PC-9 (cell line): ENCODE data around the gene SRSF1. TPM values are rescaled to one million over a fixed set of nuclear protein-coding genes. Genes with fewer than 3 reads are reported as not detected.

Experiments used
- BruUV-seq: library from RNA; stranded (reverse); fragments of 400-500 nt; replicated peaks from 2 replicates; lab custom pipeline; 2021; lab: Mats Ljungman, UMichigan
- CTCF ChIA-PET: fragments of 300-600 bp; sonication (Branson Sonifier 250); formaldehyde crosslinking; loops from one replicate; lab custom pipeline; 2022; ENCODE audit warnings: antibody characterized with exemption; lab: Charles Lee
- POLR2A ChIA-PET: fragments of 300-600 bp; sonication (Branson Sonifier 250); formaldehyde crosslinking; loops from one replicate; lab custom pipeline; 2022; ENCODE audit warnings: antibody characterized with exemption; ENCODE audit not compliant: unreplicated experiment; lab: Charles Lee
- DNase-seq, 2 experiments: peaks; one replicate each; pipeline versions ENCODE4 v3.0.0 to v3.0.0-alpha.2; 2015 to 2022; ENCODE audit warnings: mixed read lengths in 1 of 2
- H2AFZ ChIP-seq: fragments of 200-600 bp; sonication (generic); 2 replicates; pipeline ENCODE4 v1.8.1; 2017; ENCODE audit warnings: antibody characterized with exemption
- H3F3A ChIP-seq: fragments of 200-600 bp; sonication (generic); 2 replicates; pipeline ENCODE4 v1.8.1; 2017; ENCODE audit warnings: antibody characterized with exemption, mild to moderate bottlenecking, low read depth; ENCODE audit not compliant: insufficient read depth
- H3K27ac ChIP-seq: fragments of 200-600 bp; sonication (generic); 2 replicates; pipeline ENCODE4 v1.6.1; 2016; ENCODE audit warnings: mixed run types
- H3K27me3 ChIP-seq: fragments of 200-600 bp; sonication (generic); 2 replicates; pipeline ENCODE4 v1.6.1; 2016; ENCODE audit warnings: low read depth, mixed run types; ENCODE audit not compliant: insufficient read depth
- H3K36me3 ChIP-seq: fragments of 200-600 bp; sonication (generic); 2 replicates; pipeline ENCODE4 v1.6.1; 2016; ENCODE audit warnings: low read depth, mixed run types
- H3K4me1 ChIP-seq: fragments of 200-600 bp; sonication (generic); replicated peaks from 2 replicates; pipeline ENCODE4 v1.6.1; 2016; ENCODE audit warnings: mixed run types; ENCODE audit not compliant: insufficient read depth
- H3K4me2 ChIP-seq: fragments of 200-600 bp; sonication (generic); 2 replicates; pipeline ENCODE4 v1.6.1; 2017; ENCODE audit warnings: mixed run types
- H3K4me3 ChIP-seq: fragments of 200-600 bp; sonication (generic); 2 replicates; pipeline ENCODE4 v1.6.1; 2016; ENCODE audit warnings: mixed run types
- H3K79me2 ChIP-seq: fragments of 200-600 bp; sonication (generic); 2 replicates; pipeline ENCODE4 v1.6.1; 2017; ENCODE audit warnings: low read depth, mixed run types
- H3K9me2 ChIP-seq: fragments of 200-600 bp; sonication (generic); 2 replicates; pipeline ENCODE4 v1.8.1; 2017; ENCODE audit warnings: mild to moderate bottlenecking; ENCODE audit not compliant: insufficient read depth
- H3K9me3 ChIP-seq: fragments of 200-600 bp; sonication (generic); 2 replicates; pipeline ENCODE4 v1.8.1; 2016; ENCODE audit warnings: low read depth; ENCODE audit not compliant: insufficient read depth
- H4K20me1 ChIP-seq: fragments of 200-600 bp; sonication (generic); 2 replicates; pipeline ENCODE4 v1.8.1; 2017; ENCODE audit not compliant: insufficient read depth
- CTCF ChIP-seq: fragments of 200-600 bp; sonication (generic); conservative IDR thresholded peaks from 2 replicates; pipeline ENCODE4 v1.6.1; 2017; ENCODE audit warnings: mixed run types, antibody characterized with exemption, mild to moderate bottlenecking, moderate library complexity
- EZH2 ChIP-seq: fragments of 200-600 bp; sonication (generic); IDR thresholded peaks from 2 replicates; pipeline ENCODE4 v1.8.0; 2017; ENCODE audit warnings: antibody characterized with exemption, low read depth
- intact Hi-C: fragments of 100-400 bp; cut with micrococcal nuclease; formaldehyde crosslinking; loops from one replicate; pipeline ENCODE4 v1.10.0; 2022; ENCODE audit not compliant: unreplicated experiment
- total RNA-seq: library from RNA; stranded (reverse); gene quantifications from 2 replicates; pipeline ENCODE4 v1.2.3, GENCODE V29; 2021

The SRSF1 gene
- total RNA-seq, 1 experiment from 2014 or later = 278 TPM

GRCh38 chr17:57999496-58000017, 7.5 kb downstream of the SRSF1 start:
- H3K4me3 ChIP-seq = no peak overlapping the region
- CTCF ChIA-PET = interaction anchor here (0.5 to 1.3 kb wide), 11 partner anchors 8 to 757 kb away, joined by 3 to 8 read pairs (median 5); partner anchors contain the start of gene DYNLL2
- no peak overlapping the region for H3K27ac ChIP-seq
- DNase-seq = peak in 1 of 2 experiments; percentile 75
- no peaks in the 10 kb centered on the region for H3K27me3 ChIP-seq
- TF ChIP-seq CTCF (peak; percentile 96), EZH2 (no peak)
- no peak overlapping the region for H2AFZ ChIP-seq
- no TSS peak for BruUV-seq
- peaks cover 95% of the 10 kb centered on the region for H3F3A ChIP-seq
- no peaks in the 10 kb centered on the region for H3K9me3 ChIP-seq
- intact Hi-C loops = loop anchor here (1.0 to 10.0 kb wide), 5 partner anchors 113 to 755 kb away; partner anchors contain the start of gene CCDC182
- POLR2A ChIA-PET = interaction anchor here (0.6 kb wide), 2 partner anchors 103 to 149 kb away, joined by 4 to 5 read pairs; no protein-coding TSS in a partner anchor
- no peaks in the 10 kb centered on the region for H3K9me2 ChIP-seq
- peaks cover 18% of the 10 kb centered on the region for H3K4me1 ChIP-seq
- H3K4me2 ChIP-seq = no peak overlapping the region
- peaks cover 47% of the 10 kb centered on the region for H3K36me3 ChIP-seq
- peaks cover 26% of the 10 kb centered on the region for H3K79me2 ChIP-seq
- peaks cover 63% of the 10 kb centered on the region for H4K20me1 ChIP-seq

- peaks cover 13% of the 10 kb centered on the region for H3K4me1 ChIP-seq
- intact Hi-C loops = loop anchor here (1.0 to 5.0 kb wide), 4 partner anchors 114 to 327 kb away; partner anchors contain the start of gene CCDC182
- no peaks in the 10 kb centered on the region for H3K27me3 ChIP-seq
- H3K4me3 ChIP-seq = no peak overlapping the region
- ChIA-PET CTCF (interaction anchor here (0.6 to 1.3 kb wide), 9 partner anchors 9 to 756 kb away, joined by 3 to 8 read pairs (median 5); partner anchors contain the start of gene DYNLL2), POLR2A (interaction anchor here (0.6 kb wide), 2 partner anchors 104 to 148 kb away, joined by 4 to 5 read pairs; no protein-coding TSS in a partner anchor)
- H3K27ac ChIP-seq = no peak overlapping the region
- peaks cover 42% of the 10 kb centered on the region for H3K36me3 ChIP-seq
- H3F3A ChIP-seq = peaks cover 95% of the 10 kb centered on the region
- no peak overlapping the region for H3K4me2 ChIP-seq
- H3K9me3 ChIP-seq = no peaks in the 10 kb centered on the region
- TF ChIP-seq EZH2 = no peak
- TF ChIP-seq CTCF = no peak
- H2AFZ ChIP-seq = no peak overlapping the region
- H4K20me1 ChIP-seq = peaks cover 58% of the 10 kb centered on the region
- no peaks in the 10 kb centered on the region for H3K9me2 ChIP-seq
- no TSS peak for BruUV-seq
- DNase-seq = no peak
- H3K79me2 ChIP-seq = peaks cover 21% of the 10 kb centered on the region
These were observed 8.0 kb downstream of the SRSF1 start for GRCh38 chr17:57999010-57999495.

- ChIA-PET CTCF (interaction anchor here (0.7 to 1.1 kb wide), 3 partner anchors 9 to 146 kb away, joined by 3 read pairs; no protein-coding TSS in a partner anchor), POLR2A (interaction anchor here (0.7 kb wide), 1 partner anchor 135 kb away, joined by 6 read pairs; no protein-coding TSS in a partner anchor)
These were observed 9.8 kb downstream of the SRSF1 start for GRCh38 chr17:57997085-57997809.

More at GRCh38 chr17:57997085-57997809, 9.8 kb downstream of the SRSF1 start:
- Histone ChIP-seq H3F3A (peaks cover 85% of the 10 kb centered on the region), H3K4me1 (no peaks in the 10 kb centered on the region), H2AFZ (no peak overlapping the region), H3K27ac (no peak overlapping the region), H3K27me3 (no peaks in the 10 kb centered on the region), H3K9me2 (no peaks in the 10 kb centered on the region), H3K79me2 (peaks cover 3% of the 10 kb centered on the region), H4K20me1 (peaks cover 40% of the 10 kb centered on the region), H3K36me3 (peaks cover 24% of the 10 kb centered on the region), H3K4me3 (no peak overlapping the region), H3K9me3 (no peaks in the 10 kb centered on the region), H3K4me2 (no peak overlapping the region)
- TF ChIP-seq EZH2 (no peak), CTCF (no peak)
- no TSS peak for BruUV-seq
- intact Hi-C loops = loop anchor here (5.0 kb wide), 2 partner anchors 250 to 325 kb away; partner anchors contain the start of gene CCDC182
- DNase-seq = no peak
